Measurements from ENCODE around the gene SLC39A13. TPM values are rescaled to one million over a fixed set of nuclear protein-coding genes. Genes with fewer than 3 reads are reported as not detected.

SLC39A13 gene
- total RNA-seq, result 72.8 and 78.0 TPM in 2 replicates

DNA sequence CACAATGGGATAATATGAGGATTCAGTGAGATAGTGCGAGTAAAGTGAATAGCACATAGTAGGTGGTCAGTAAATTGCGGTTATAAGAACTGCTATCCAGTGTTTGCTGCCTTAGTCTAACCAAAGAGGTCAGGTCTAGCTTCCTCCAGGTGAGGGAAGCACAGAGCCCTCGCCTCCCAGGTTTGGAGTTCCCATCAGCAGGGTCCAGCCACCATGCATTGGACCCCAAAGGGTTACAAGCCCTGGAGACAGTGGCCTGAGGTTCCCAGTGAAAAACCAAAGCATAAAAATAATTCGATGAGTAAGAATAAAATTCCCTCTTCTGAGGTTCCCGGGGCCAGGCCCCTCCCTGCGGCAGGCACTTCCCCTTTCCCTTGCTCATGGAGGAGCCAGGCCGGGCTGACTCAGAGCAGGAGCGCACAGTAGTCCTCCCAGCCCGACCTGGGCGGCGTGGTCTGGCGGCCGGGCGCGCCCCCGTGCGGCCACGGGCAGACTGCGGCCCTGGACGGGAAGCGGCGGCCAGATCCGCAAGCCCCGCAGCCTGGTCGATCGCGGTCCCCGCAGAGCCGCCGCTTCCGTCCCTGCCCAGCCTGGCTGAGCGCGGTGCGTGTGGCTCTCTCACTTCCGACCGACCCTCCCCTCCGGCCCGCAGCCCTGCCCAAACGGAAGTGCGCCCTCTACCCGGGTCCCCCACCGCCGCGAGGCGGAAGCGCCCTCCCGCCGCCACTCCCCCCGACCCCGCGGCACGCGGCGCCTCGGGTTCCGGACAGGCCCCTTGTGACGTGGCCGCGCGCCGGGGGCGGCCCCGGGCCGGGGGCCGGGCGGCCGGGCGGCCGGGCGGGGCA is at the start of gene SLC39A13:
TSS of gene SLC39A13 (plus strand) at position 845 of the 845 bp plus-strand sequence. CDS start 1,505 bp downstream, outside the sequence.
- DNase-seq, result peak; percentile 97

GRCh38 chr11:47358731-47359051 is 49.7 kb upstream of the SLC39A13 start:
- no peak for DNase-seq

DNA sequence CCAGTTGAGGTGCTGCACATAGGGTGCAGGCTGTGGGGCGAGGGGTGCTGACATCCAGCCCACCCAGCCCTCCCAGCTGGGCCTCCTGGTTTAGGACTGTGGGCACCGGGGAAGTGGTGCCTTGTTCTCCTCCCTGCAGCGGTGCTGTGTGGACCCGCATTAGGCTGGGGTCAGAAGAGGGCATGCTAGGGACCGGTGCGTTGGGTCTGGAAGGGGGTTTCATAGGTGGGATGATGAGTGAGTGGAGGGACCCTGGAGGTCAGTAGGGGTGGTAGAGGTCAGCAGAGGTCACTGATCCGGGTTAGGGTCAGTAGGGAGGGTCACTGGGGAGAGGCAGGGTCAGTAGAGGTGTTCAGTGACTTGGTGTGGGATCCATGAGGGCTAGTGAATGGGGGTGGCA is 49.2 kb upstream of the SLC39A13 start:
- DNase-seq, result no peak

DNA sequence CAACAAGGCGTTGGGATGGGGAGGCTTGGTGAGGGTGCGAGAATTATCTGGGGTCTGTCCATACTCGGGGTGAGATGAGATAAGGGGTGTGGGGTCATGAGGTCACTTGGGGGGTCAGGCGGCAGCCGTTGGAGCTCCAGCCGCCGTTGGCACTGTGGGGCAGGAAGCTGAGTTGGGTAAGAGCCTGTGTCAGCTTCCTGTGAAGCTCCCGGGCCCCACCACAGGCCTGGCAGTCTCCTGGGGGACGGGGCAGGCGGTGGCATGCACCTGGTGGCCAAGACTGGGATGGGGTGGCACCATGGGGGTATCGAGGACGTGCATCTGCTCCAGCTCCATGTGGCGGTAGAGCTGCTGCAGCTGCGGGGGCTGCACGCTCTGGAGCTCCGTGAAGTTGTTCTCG is 48.8 kb upstream of the SLC39A13 start:
- DNase-seq, result peak; percentile 10

DNA sequence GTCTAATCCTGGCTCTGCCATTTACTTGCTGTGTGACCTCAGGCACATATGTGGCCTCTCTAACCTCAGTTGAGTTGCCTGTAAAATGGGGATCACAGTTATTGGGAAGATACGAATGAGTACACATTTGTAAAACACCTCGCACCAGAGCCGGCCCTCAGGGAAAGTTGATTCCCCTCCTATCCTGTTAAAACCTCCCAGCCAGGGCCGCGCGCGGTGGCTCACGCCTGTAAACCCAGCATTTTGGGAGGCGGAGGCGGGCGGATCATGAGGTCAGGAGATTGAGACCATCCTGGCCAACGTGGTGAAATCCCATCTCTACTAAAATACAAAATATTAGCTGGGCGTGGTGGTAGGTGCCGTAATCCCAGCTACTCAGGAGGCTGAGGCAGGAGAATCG is 48.0 kb upstream of the SLC39A13 start:
- no peak for DNase-seq

- DNase-seq, result no peak
Measured at GRCh38 chr11:47361419-47361818, 47.0 kb upstream of the SLC39A13 start.

DNA sequence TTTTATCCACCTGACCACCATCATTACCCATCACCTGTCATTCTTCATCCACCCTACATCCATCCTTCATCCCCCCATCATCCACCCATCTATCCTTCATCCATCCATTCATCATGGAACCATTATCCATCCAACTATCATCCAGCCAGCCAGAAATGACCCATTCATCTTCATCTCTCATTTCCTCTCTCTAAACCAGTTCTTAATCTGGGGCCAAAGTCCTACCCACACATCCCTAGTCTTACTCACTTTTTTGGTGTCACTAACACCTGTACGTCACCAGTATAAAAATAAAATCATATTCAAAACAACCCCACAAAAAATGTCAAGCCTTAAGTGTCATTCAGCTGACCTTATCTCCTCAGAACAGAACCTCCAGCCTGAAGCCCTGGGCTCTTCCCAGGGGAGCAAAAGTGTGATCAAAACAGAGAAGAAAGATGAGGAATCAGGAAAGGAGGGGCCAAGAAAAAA is 42.3 kb upstream of the SLC39A13 start:
- DNase-seq, result no peak

- DNase-seq, result no peak
Measured at GRCh38 chr11:47369676-47370075, 38.7 kb upstream of the SLC39A13 start.

GRCh38 chr11:47372422-47372821 is 36.0 kb upstream of the SLC39A13 start:
- no peak for DNase-seq

DNA sequence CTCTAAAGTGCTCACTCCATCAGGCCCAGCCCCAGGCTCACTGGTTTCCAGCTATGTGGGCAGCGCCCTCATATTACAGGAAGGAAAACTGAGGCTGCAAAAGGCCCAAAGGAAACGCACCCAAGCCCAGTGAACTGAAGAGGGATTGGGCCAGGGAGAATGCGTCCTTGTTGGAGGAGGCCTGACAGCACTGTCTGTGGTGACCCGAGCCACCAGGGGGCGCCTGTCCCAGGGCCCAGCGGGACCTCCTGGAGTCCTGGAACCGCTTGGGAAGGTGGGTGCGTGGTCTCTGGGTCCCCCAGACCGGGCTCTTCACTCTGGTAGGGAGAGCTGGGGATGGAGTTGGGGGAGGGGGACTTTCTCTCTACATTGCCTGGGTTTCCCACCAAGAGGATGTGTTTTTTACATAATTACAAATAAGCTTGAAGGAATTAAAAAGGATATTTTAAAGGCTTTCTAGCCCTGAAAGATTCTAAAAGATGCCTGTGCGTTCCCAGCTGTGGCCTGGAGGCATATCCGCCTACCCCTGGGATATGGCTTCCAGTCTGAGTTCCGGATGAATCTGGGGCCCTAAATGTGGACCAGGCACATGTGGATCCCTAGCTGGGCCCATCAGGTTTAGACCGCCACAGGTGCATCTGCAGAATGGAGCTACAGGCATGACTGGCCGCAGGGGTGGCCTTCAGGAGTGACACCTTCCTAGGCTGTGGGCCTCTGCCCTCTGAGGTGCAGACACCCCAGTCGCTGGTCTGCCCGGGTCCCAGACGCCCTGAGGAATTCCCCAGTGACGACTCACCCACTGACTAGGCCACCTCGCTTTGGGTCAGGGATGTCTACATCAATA is 34.3 kb upstream of the SLC39A13 start:
- peak; percentile 90 for DNase-seq

- no peak for DNase-seq
Measured at GRCh38 chr11:47374720-47375019, 33.7 kb upstream of the SLC39A13 start.

GRCh38 chr11:47375020-47375419 is 33.4 kb upstream of the SLC39A13 start:
- no peak for DNase-seq

- no peak for DNase-seq
Measured at GRCh38 chr11:47375546-47376085, 32.8 kb upstream of the SLC39A13 start.

- no peak for DNase-seq
Measured at GRCh38 chr11:47376107-47376524, 32.3 kb upstream of the SLC39A13 start.

- DNase-seq, result no peak
Measured at GRCh38 chr11:47376525-47377371, 31.6 kb upstream of the SLC39A13 start.

- no peak for DNase-seq
Measured at GRCh38 chr11:47377571-47378009, 30.8 kb upstream of the SLC39A13 start.

DNA sequence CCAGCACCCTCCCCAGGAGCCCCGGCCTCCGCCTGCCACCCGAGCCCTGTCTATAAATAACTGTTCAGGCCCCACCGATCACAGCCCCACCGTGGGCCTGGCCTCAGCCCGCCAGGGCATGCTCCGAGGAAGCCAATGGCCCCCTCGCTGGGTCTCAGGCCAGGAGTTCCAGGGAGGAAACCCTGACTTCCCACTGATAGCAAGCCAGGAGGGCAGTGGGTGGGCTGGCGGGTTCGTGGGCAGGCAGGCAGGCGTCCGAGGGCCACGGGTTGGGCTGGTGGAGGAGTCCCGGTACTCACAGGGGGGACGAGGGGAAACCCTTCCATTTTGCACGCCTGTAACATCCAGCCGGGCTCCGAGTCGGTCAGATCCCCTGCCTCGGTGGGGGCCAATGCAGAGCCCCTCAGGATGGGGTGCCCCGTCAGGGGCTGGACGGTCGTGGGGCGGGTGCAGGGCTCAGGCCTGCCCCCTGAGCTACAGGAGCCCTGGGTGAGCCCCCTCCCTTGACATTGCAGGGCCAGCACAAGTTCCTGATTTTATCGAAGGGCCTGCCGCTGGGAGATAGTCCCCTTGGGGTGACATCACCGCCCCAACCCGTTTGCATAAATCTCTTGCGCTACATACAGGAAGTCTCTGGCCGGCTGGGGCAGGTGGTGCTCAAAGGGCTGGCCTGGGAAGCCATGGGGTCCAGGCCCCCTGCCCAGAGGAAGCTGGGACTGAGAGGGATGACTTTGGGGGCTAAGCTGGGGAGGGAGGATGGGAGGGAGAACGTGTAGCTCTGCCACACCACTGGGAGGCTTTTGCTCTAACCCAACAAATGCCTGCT is 30.2 kb upstream of the SLC39A13 start, which contains the start of gene SPI1:
TSS of gene SPI1 (minus strand) at position 538 of the 826 bp plus-strand sequence. CDS start at position 344, 194 bp downstream.
- no peak for DNase-seq

DNA sequence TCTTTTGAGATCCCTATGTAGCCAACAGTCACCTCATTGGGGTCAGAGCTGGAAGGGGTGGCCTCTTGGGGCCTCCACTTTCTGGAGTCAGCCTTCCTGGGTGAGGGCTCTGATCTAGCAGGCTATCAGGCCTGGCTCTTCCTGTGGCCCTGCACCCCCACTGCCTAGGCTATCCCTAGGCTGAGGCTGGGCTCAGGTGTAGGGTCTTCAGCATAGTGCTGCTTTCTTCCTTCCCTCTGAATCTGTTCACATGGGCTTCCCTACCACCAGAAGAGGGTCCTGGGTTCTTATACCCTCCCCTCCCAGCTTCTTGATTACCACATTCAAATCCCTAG is 29.6 kb upstream of the SLC39A13 start:
- no peak for DNase-seq

GRCh38 chr11:47379317-47379716 is 29.1 kb upstream of the SLC39A13 start:
- DNase-seq, result no peak

DNA sequence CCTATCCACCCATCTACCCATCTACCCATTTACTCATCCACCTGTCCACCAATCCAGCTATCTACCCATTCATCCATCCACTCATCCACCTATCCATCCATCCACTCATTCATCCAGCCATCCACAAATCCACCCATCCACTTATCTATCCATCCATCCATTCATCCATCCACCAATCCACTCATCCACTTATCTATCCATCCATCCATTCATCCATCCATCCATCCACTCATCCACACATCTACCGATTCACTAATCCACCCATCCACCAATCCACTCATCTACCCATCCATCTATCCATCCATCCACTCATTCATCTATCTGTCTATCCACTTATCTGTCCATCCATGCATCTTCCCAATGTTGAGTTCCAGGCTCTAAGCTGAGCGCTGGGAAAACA is 28.3 kb upstream of the SLC39A13 start:
- no peak for DNase-seq

DNA sequence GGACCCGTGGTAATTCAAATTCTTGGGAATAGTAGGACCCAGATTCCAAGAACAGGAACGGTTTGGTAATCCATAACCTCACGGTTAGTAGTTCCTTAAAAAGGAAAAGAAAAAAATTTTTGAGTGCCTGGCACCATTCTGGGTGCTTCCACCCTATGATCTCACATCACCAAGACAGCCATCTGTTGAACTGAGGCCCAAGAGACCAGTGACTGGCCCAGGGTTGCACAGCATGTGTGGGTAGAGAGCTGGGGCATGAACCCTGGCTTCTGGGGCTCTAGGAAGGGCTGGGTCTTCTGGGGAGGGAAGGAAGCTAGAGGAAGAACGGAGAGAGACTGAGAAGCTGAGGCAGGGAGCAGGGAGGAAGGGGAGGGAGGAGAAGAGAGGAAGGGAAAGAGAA is 25.3 kb upstream of the SLC39A13 start:
- no peak for DNase-seq

GRCh38 chr11:47384498-47384897 is 23.9 kb upstream of the SLC39A13 start:
- no peak for DNase-seq
